HL-60/S4 treated with retinoic acid at 250 ng/mL for 4 days and 3 days (cell line): ENCODE measurements around the gene CKS1B.

ENCODE experiments used
- in situ Hi-C: fragments of 300-500 bp; cut with MboI; formaldehyde crosslinking; loops from 2 replicates; pipeline ENCODE4 v1.7.0; 2022; ENCODE audit warnings: low sequenced_read_pairs

The CKS1B gene

DNA sequence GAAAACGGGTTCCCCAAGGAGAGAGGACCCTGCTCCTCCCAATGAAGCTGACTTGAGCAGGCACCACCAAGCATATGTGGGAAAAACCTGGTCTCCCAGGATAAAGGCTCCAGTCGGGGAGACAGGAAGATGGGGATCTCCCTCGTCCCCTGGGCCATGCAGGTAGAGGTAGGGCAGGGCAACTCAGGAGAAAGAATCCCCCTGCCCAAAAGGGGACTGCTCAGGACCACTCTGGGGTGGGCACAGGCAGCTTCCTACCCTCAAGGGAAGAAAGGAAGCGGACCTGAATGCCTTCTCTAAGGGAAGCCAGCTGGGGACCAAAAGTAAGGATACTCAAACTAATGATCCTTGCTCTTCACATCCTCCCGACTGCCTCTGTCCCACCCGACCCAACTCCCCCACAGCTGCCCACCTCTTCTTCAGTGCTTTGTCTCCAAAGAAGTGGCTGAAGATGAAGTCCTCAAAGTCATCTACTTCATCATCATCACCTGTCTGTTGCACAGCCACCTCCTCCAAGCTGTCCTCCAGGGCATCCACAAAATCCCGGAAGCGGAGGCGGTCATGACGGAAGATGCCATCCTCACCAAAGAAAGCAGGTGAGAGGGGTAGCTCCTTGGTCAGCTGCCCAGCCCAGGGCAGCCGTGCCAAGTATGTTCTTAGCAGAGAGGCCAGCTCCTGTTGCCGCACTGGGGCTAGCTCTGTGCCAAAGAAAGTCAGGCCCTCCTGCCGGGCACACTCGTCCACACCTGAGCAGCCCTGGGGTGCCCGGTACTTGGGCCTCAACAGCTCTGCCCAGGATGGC lies 29.1 kb upstream of the CKS1B start:
- in situ Hi-C loops = no loop called here

- in situ Hi-C loops = no loop called here
Measured at GRCh38 chr1:154945962-154946850, 28.3 kb upstream of the CKS1B start.

GRCh38 chr1:154948079-154948478 lies 26.4 kb upstream of the CKS1B start:
- in situ Hi-C loops = no loop called here

DNA sequence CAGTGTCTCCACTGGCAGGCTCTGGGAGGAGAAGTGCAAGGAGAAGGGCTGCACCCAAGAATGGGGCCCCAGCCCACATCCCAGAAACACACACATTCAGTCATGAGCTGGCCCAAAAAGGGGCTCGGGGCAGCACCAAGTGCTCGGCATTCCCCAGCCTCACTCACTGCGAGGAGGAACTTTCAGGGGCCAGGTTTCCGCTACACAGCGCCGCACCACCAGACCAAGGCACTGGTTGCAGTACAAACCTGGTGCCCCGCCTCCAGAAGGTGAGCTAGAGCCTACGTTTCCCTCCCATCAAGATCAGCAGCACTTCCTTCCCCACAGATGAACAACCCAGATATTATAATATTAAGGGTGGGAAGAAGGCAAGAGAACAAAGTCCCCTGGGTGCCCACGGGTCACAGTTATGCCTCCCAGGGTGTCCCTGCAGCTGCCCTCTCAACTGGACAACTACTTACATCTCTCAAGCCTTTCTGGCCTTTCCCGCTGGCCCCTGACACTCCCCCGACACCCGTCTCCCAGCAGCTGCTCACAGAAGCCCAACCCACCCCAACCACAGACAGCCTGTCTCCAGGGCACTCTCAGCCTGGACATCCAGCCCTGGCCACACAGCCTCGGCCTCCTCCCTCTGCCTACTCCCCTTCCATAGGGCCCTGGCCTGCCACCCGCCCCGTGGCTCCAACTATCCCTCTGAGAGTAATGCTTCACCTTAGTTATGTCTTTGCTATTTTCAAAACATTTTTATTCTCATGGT lies 22.4 kb upstream of the CKS1B start:
- in situ Hi-C loops = no loop called here

DNA sequence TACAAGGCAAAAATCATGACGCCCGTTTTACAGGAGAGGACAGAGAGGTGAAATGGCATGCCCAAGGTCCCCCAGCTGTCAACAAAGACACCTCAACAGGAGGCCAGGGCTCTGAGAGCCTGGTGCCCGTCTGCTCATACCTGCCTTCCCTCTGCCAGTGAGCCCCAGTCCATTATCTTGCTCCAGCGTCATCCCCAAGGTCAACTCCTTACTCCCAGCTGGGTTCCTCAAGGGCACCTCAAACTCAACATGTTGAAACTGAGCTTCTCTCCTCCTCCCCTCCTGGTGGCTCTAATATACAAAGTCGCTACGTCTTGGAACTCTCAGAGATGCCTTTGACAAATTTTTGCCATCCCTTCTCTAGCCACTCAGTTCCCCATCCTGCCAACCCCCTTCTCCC lies 21.8 kb upstream of the CKS1B start:
- in situ Hi-C loops = no loop called here

DNA sequence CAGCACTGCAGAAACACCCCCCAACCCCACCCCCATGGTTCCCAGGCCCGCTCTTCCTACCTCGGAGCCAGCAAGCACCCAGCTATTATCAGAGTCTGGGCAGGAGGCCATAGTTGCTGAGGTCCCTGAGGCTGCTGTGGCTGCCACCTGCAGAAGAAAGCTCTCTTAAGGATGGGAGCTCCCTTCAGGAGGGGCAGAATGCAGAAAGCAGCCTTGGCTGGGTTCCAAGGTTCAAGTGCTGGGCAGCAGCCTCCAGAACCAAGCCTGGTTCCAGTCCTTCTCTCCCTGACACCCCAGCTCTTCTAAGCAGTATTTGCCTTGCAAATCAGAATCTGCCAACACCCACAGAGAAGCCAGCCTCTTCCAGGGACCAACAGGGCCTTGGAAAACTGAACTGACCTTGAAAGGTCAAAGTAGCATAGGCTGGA lies 20.9 kb upstream of the CKS1B start:
- in situ Hi-C loops = no loop called here

DNA sequence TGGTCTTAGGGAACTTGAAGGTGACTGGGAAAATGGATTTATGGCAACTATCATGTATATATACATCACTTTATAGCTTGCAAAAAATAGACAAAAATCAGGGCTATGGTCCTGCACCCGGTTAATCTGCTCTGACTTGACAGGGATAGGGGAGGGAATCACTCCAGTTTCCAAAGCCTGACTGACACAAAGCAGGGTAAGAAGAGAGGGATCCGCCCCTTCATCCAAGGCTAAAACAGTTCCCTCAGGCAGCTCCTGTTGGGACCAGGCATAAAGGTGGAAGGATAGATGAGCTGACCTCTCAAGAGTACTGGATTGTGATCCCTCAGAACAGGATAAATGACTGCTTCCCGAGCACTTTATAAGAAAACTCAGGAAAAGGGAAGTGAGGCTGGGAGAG lies 19.9 kb upstream of the CKS1B start:
- in situ Hi-C loops = no loop called here

GRCh38 chr1:154955039-154955717 lies 19.3 kb upstream of the CKS1B start:
- in situ Hi-C loops = no loop called here

DNA sequence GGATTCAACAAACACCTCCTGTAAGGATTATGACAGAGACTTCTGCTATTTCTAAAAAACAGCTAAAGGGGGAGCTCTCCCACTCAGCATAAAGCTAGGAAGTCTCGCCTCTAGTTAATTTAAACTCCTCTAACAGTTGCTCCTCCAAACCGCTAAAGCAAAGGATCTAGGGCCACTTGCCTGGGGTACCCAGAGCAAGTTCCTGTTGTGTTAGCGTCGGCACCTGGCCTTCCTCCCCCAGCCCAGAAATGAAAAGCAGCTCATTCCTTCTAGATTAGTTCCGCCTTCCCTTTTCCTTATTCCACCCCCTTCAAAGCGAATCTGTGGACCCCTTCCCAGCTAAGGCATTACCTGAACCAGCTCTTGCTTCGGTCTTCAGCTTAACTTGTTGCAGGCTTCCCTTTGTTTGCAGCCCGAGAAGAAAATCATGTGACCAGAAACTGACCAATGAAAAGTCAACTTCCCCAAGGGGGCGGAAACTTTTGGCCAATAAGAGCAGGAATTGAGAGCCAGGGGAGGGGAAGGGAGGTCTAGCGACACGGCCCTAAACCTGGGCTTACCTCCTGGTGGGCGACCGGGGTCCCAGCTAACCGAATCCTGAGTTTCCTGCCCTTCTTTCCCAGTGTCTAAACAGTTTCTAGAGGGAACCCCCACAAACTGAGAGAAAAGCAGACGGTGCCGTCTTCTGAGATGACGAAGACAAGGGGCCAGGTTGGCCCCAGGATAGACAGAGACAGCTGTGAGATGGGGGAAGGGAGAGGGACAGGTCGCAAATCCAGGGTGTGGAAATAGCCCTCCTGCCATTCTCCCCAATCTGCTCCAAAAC lies 18.6 kb upstream of the CKS1B start, which contains the start of gene PBXIP1:
Gene PBXIP1 (minus strand): TSS at position 382 of the 826 bp plus-strand sequence. CDS start 2,378 bp downstream, outside the sequence.
- in situ Hi-C loops = no loop called here

- in situ Hi-C loops = no loop called here
Measured at GRCh38 chr1:154956544-154956941, 17.9 kb upstream of the CKS1B start.

DNA sequence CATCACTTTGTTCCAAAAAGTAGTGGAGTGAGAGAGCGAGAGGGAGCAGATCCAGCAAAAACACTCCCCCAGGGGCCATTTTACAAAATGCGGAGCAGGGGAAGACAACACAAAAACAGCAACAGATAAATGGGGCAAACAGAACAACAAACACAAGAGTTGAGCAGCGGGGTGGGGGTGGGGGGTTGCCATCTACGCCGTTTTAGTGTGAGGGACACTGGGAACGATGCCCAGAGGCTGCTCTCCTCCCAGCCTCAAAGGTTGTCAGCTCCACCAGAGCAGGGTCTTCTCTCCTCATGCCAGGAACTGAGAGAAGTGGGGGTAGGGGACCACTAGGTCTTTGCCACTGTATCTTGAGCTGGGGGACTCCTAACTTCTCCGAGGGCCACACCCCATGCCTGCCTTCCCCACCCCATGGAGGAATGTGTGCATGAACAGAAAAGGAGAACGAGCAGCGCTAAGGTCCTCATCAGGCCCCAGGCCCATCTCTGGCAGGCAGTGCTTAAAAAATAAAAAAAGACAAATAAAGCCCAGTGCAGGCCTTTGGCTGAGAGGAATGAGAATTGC lies 17.3 kb upstream of the CKS1B start:
- in situ Hi-C loops = no loop called here

- in situ Hi-C loops = no loop called here
Measured at GRCh38 chr1:154958036-154958435, 16.4 kb upstream of the CKS1B start.

DNA sequence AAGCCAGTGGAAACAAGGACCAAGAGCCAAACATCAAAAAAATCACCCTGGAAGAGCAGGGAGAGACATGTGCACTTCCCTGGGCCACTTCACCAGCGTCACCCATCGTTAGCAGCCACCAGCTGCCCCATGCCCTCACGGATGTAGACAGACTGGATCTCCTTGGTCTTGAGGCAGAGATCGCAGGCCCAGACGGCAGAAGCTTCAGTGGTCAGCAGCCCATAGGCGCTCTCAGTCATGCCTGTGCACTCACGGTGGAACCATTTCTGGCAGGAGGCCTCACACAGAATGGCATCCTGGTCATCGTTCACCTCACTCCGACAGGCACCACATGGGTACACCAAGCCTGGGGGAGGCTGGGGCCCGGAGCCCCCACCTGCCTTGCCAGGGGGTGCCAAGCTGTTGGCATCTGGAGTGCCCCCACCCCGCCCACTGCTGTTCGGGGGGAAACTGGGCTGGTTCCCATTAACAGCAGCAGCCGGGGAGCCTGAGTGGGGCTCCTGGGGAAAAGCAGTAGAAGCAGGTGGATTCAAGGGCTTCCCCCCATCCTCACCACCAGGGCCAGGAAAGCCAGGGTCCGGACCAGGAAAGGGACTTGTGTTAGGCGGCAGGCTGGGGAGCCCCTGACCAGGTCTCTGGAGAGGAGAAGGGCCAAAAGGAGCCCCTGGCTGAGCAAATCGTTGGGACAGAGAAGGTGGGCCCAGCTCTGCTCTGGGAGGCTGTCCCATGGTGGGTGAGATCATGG lies 15.6 kb upstream of the CKS1B start:
- in situ Hi-C loops = no loop called here

GRCh38 chr1:154959426-154959780 lies 15.1 kb upstream of the CKS1B start:
- in situ Hi-C loops = no loop called here

DNA sequence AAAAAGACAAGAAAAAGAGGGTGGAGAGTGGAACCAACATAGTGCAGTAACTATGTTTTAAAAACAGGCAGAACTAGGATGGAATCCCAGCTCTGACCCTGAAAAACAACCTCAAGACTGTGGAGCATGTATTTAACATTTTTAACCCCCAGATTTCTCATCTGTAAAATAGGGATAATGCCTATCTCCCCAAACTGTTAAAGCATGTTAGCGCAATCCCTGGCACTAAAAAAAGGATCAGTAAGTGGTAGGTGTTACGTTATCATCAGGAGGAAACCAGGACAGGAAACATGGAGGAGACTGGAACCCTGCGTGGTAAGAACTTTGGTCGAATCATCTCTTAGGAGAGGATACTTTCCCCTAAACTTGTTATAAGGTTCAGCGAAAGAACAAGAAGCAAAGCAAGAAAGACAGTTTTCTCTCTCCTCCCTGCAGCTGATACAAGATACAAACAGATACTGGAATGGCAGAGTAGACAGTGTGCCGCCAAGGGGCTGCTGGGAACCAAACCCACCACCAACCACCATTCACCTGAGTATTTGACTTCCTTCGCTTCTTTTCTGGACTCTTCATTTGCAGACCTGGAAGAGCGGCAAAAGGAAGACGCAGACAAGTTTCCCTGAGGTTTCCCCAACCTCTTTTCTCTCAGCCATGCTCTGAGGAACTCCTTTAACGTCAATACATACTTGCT lies 13.9 kb upstream of the CKS1B start:
- in situ Hi-C loops = no loop called here

DNA sequence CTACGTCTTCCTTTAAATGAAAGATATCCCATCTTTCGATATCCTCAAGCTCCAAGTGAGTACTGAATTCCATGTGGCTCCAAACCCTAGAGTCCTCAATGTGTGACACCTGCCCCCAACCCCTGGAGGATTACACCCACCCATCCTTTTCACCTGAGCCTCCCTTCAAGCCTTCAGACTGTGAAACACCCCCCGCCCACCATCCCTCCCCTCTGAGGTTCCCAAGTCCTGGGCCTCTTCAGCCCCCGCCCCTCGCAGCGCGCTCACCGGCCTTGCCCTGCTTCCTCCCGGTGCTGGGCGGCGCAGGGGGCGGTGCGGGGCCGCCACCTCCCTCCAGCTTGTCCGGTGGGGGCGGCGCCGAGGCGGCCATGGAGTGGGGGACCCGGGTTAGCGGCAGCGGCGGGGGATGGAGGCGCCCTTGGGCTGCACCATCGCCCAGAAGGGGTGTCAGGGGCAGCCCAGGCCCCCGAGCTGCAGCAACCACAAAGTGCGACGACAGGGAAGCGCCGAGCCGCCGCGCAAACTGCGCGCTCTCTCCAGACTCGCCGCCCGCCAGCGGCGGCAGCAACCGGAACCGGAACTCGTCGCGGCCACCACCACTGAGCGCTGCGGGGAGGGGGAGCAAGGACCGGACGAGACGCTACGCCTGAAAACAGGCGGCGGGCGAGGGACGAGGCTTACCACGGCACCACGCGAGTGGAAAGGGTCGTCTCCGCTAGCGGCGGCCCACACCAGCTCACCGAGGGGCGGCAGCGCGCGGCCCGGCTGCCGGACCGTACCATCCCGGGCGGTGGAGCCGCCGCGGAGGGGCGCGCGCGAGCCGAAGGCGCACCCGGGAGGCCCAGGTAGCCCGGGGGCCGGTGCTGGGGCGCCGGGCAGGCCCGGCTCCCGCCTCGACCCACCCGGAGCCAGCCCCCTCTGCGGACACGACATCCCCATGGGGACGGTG lies 13.0 kb upstream of the CKS1B start, which contains the start of gene PYGO2:
Gene PYGO2 (minus strand): TSS at position 576 of the 949 bp plus-strand sequence. CDS start 206 bp downstream, at position 370.
- in situ Hi-C loops = no loop called here

- in situ Hi-C loops = no loop called here
Measured at GRCh38 chr1:154962156-154962749, 12.2 kb upstream of the CKS1B start.
